GM13976 (cell line): ENCODE measurements around the gene SLCO6A1.

Source experiments
- DNase-seq: peaks from one replicate; pipeline ENCODE4 v3.0.0; 2012; ENCODE audit warnings: low spot score
- in situ Hi-C: fragments of 300-500 bp; cut with MboI; formaldehyde crosslinking; loops from one replicate; pipeline ENCODE4 v1.12.0; 2022; ENCODE audit warnings: low sequenced_read_pairs, mixed read lengths, inconsistent platforms; ENCODE audit not compliant: unreplicated experiment
- TF ChIP-seq, protein P1 (sequence below): IDR thresholded peaks from 2 replicates; pipeline ENCODE4 v1.5.1; 2012; ENCODE audit warnings: borderline replicate concordance, mild to moderate bottlenecking; ENCODE audit not compliant: insufficient read depth; ENCODE audit errors: extremely low read depth, missing control alignments, control extremely low read depth

The SLCO6A1 gene

GRCh38 chr5:102341681-102342288, 157.0 kb downstream of the SLCO6A1 start:
- in situ Hi-C loops: no loop called here
- no peak for DNase-seq
- TF ChIP-seq, protein P1, sequence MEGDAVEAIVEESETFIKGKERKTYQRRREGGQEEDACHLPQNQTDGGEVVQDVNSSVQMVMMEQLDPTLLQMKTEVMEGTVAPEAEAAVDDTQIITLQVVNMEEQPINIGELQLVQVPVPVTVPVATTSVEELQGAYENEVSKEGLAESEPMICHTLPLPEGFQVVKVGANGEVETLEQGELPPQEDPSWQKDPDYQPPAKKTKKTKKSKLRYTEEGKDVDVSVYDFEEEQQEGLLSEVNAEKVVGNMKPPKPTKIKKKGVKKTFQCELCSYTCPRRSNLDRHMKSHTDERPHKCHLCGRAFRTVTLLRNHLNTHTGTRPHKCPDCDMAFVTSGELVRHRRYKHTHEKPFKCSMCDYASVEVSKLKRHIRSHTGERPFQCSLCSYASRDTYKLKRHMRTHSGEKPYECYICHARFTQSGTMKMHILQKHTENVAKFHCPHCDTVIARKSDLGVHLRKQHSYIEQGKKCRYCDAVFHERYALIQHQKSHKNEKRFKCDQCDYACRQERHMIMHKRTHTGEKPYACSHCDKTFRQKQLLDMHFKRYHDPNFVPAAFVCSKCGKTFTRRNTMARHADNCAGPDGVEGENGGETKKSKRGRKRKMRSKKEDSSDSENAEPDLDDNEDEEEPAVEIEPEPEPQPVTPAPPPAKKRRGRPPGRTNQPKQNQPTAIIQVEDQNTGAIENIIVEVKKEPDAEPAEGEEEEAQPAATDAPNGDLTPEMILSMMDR: no peak

GRCh38 chr5:102324714-102325113, 174.1 kb downstream of the SLCO6A1 start:
- TF ChIP-seq, protein P1: no peak
- in situ Hi-C loops: no loop called here
- no peak for DNase-seq
